Central memory CD4-positive, alpha-beta T cell (primary cell): ENCODE results near the gene HUNK.
"Not testable (repeated sequence)": the region's sequence is repeated elsewhere in the genome, so short reads cannot be mapped to it uniquely, and the experiment has no call there.

Experiments
- DNase-seq: peaks from one replicate; pipeline ENCODE4 v3.0.0; 2022

Gene HUNK

GRCh38 chr21:32007456-32007855 lies 134.6 kb downstream of the HUNK start:
- DNase-seq = no peak

- DNase-seq = no peak
Observed at GRCh38 chr21:32008714-32009113, 135.9 kb downstream of the HUNK start.

DNA sequence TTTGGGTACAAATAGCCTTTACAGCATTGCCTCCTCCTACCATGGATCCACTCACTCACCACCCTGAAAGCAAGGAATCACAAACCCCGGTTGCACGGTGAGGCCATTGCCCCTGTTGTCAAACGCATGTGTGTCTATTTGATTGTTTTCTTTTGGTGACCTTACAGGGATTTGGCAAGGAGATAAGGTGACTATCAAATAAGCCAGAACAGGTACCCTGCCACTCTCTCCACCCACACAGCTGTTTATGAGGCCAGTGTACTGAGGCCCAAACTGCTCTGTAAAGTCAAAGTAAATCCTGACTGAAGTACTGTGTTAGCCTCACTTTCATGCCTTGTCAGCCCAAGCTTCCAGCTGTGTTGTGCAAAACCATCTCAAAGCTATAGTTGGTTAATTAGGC lies 136.4 kb downstream of the HUNK start:
- DNase-seq = no peak

GRCh38 chr21:32015461-32016139 lies 142.8 kb downstream of the HUNK start:
- no peak for DNase-seq

DNA sequence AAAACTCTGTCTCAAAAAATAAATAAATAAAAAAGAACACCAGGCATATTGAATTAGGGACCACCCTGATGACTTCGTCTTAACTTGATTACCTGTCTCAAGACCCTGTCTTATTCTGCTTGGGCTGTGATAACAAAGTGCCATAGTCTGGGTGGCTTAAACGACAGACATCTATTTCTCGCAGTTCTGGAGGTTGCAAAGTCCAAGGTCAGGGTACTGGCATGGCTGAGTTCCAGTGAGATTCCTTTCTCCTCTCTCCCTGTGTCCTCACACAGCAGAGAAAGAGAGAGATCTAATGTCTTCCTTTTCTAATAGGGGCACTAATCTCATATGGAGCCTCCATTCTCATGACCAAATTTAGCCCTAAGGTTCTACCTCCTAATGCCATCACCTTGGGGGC lies 145.6 kb downstream of the HUNK start:
- no peak for DNase-seq

GRCh38 chr21:32020564-32020963 lies 147.7 kb downstream of the HUNK start:
- no peak for DNase-seq

DNA sequence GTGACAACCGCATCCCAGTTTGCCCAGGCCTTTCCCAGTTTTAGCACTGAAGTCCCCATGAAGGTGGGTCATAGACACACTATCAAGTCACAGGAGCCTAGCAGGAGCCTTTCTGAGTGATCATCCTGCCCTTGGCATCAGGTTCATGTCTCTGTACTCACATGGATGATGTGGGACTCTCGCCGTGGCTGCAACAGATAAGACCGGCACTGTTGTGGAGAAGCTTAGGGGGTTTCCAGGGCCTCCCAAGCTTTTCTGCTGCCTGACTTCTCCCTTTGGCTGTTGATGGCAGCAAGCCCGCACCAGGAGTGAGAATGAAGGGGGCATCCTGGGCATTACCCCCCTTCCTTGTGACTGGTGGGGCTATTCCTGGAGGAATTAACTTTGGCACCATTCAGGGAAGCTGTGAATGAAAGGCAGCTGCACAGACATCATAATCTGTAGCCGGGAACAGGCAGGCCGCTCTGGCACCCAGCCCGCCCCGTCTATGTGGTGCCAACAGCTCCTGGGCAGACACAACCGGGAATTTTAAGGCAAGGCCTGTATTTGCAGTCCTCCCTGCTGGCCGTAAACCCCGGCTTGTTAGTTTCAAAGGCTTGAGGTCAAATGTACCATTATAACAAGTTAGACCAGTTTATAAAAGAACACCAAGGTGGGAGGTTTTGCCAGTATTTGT lies 148.6 kb downstream of the HUNK start:
- DNase-seq = no peak

DNA sequence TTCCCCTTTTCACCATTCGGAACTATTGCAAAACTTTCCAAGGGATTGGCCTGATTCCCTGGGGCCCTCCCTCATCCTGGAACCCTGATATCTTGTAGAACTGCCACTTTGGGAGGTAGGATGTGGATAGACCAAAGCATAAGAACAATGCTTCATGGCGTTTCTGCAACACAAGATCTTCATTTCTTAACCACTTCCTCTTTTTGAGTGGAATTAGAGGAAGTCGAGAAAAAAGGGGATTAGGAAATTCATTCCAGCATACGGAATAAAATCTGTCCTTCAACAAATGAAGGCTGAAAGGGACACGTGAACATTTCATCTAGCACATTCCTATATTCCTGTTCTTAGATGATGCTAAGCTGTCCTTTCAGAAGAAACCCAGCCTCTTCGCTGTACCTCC lies 149.3 kb downstream of the HUNK start:
- DNase-seq = no peak

- no peak for DNase-seq
Observed at GRCh38 chr21:32030146-32030652, 157.4 kb downstream of the HUNK start.

DNA sequence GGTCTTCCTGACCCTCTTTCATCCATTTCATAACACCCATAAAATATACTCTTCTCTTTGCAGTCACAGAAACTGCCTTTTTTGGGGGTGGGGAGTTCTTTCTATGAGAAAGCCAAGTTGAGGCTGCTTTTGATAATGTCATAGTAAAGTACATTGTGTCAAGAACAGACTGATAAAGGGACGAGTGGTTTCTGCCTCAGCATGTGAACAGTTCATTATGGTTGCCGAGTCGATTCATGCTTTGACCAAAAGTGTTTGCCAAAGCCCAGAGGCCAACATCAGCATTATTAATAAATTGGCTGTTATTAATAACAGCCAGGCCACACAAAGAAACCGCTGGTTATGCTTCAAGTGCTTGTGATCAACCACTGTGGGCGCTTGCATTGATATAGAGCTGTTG lies 162.0 kb downstream of the HUNK start:
- DNase-seq = no peak

- DNase-seq = no peak
Observed at GRCh38 chr21:32035617-32036016, 162.8 kb downstream of the HUNK start.

DNA sequence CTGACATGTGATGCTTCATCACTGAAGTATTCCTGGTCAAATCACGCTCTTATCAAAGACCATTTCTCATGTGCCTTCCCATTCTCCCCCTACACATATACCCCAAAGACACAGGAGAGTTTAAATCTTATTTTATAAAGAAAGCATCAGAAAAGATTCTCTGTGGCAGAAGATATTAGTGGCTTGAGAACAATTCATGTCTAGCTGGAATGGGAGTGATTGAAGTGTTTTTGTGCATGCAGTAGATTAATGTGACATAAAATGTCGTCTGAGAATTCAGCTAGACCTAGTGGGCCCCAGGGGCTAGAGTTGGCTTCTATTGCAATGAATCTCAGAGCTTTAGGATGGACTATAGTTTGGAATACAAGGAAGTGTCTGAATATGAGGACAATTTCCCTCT lies 163.9 kb downstream of the HUNK start:
- DNase-seq = no peak

- not testable (repeated sequence) for DNase-seq
Observed at GRCh38 chr21:32038751-32039150, 165.9 kb downstream of the HUNK start.

DNA sequence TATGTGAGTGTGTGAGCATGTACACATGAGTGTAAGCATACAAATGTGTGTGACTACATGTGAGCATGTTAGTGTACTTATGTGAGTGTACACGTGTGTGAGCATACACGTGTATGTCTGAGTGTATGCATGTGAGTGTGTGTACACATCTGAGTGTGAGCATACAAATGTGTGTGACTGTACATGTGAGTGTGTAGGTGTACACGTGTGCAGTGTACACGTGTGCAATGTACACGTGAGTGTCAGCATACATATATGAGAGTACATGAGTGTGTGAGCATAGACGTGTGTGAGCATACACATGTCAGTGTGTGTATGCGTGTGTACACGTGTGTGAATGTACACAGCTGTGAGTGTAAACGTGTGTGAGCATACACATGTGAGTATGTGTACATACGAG lies 170.6 kb downstream of the HUNK start:
- DNase-seq = no peak

- no peak for DNase-seq
Observed at GRCh38 chr21:32044205-32045180, 171.7 kb downstream of the HUNK start.

GRCh38 chr21:32046191-32046590 lies 173.4 kb downstream of the HUNK start:
- no peak for DNase-seq

GRCh38 chr21:32048353-32048752 lies 175.5 kb downstream of the HUNK start:
- no peak for DNase-seq
